ENCODE data around the gene BNC1.
"Not testable (repeated sequence)": the region's sequence is repeated elsewhere in the genome, so short reads cannot be mapped to it uniquely, and the experiment has no call there.

Gene BNC1

DNA sequence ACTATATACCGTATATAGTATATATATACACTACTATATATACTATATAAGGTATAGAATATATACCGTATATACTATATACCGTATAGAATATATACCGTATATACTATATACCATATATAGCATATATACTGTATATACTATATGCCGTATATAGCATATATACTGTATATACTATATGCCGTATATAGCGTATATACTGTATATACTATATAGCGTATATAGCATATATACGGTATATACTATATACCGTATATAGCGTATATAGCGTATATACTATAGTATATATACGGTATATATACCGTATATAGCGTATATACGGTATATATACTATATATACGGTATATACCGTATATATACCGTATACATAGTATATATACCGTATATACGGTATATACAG is 54.2 kb downstream of the BNC1 start:
- no peak for DNase-seq

- DNase-seq: no peak
Measured at GRCh38 chr15:83225449-83225848, 59.0 kb downstream of the BNC1 start.

DNA sequence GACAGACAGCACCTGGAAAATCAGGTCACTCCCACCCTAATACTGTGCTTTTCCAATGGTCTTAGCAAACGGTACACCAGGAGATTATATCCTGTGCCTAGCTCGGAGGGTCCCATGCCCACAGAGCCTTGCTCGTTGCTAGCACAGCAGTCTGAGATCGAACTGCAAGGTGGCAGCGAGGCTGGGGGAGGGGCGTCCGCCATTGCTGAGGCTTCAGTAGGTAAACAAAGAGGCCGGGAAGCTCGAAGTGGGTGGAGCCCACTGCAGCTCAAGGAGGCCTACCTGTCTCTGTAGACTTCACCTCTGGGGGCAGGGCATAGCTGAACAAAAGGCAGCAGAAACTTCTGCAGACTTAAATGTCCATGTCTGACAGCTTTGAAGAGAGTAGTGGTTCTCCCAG is 62.7 kb downstream of the BNC1 start:
- DNase-seq: not testable (repeated sequence)

- no peak for DNase-seq
Measured at GRCh38 chr15:83219026-83219425, 65.4 kb downstream of the BNC1 start.

GRCh38 chr15:83215306-83215705 is 69.2 kb downstream of the BNC1 start:
- DNase-seq: no peak

- no peak for DNase-seq
Measured at GRCh38 chr15:83210619-83211018, 73.8 kb downstream of the BNC1 start.

DNA sequence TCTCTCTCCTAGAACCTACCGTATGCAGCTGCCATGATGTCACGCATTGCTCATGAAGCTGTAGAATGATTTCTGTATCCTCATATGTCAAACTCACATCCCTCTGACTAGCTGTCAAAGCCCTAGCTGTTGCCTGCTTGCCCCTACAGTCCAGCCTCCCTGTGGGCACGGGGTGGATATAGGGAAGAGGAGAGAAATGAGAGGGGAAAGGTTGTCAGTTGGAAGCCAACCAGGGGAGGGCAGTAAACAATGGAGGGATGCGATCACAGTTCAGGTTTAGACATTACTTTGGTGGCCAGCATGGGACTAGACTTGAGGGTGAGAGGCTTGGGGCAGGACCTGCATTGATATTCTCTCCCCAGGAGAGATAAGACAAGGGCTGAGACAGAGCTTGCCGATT is 75.1 kb downstream of the BNC1 start:
- no peak for DNase-seq

GRCh38 chr15:83208367-83208661 is 76.2 kb downstream of the BNC1 start:
- DNase-seq: no peak

- no peak for DNase-seq
Measured at GRCh38 chr15:83207660-83208366, 76.7 kb downstream of the BNC1 start, which contains the start of gene HDGFL3. TSS of gene HDGFL3 (minus strand) at chr15:83207823. CDS start at chr15:83207414, 409 bp downstream.

DNA sequence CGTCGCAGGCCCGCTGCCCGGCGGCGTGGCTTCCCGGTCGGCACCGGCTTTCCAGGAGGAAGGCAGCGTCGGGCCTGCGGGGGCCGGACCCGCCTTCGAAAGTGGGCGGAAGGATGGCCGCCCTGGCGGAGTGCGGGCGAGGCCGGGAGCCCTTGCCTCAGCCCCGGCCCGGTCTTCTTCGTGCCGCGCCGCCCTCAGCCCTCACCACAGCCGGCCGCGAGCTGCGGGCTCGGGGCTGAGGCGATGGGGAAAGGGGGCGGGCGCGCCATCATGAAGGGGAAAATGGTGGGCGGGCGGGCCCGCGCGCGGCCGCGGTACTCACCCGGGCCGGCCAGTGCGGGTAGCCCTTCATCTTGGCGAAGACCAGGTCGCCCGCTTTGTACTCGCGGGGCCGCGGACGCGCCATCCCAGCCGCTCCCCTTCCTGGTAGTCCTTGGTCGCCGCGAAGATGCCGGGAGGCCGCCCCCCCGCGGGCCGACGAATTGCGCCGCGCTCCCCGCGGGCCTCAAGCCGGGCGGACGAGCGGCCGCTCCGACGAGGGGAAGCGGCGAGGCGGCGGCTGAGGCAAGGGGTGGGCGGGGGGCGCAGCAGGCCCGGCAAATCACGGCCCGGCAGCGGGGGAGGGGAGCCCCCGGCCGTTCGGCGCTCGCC is 77.3 kb downstream of the BNC1 start:
- DNase-seq: no peak

GRCh38 chr15:83206526-83207008 is 77.9 kb downstream of the BNC1 start:
- no peak for DNase-seq
